Keratinocyte (primary cell): ENCODE data around the gene CASP3. TPM values are rescaled to one million over a fixed set of nuclear protein-coding genes. Genes with fewer than 3 reads are reported as not detected.

Experiments used
- DNase-seq: peaks from one replicate; pipeline ENCODE4 v3.0.0-alpha.2; 2011; ENCODE audit warnings: low read depth, missing footprints, low spot score
- FAIRE-seq: peaks from 2 replicates; lab custom pipeline; 2011; peaks lifted over from hg19 to GRCh38; lab: Jason Lieb, UNC
- H2AFZ ChIP-seq: 2 replicates; pipeline ENCODE4 v1.6.0; 2012; ENCODE audit warnings: low read length, control low read depth, inconsistent platforms; ENCODE audit not compliant: control insufficient read depth
- H3K27ac ChIP-seq: 2 replicates; pipeline ENCODE4 v1.5.1; 2011; ENCODE audit warnings: low read length; ENCODE audit not compliant: control insufficient read depth, insufficient read depth
- H3K27me3 ChIP-seq: 3 replicates; pipeline ENCODE4 v1.6.0; 2011; ENCODE audit warnings: low read length; ENCODE audit not compliant: control insufficient read depth, insufficient read depth; ENCODE audit errors: extremely low read depth
- H3K36me3 ChIP-seq, 2 experiments: 2 replicates in 1 of 2; 3 replicates in 1 of 2; pipeline ENCODE4 v1.5.1; 2011; ENCODE audit warnings: low read length in 2 of 2, mild to moderate bottlenecking in 1 of 2; ENCODE audit not compliant: control insufficient read depth in 2 of 2, insufficient read depth in 2 of 2; ENCODE audit errors: extremely low read depth in 1 of 2
- H3K4me1 ChIP-seq: 3 replicates; pipeline ENCODE4 v1.5.1; 2011; ENCODE audit warnings: low read length; ENCODE audit not compliant: control insufficient read depth, insufficient read depth; ENCODE audit errors: extremely low read depth
- H3K4me2 ChIP-seq: 3 replicates; pipeline ENCODE4 v1.6.0; 2011; ENCODE audit warnings: low read depth, low read length; ENCODE audit not compliant: control insufficient read depth, insufficient read depth; ENCODE audit errors: extremely low read depth
- H3K4me3 ChIP-seq, 3 experiments: fragments of 200-600 bp in 1 of 3; sonication (generic) in 1 of 3; 2 replicates in 2 of 3; 3 replicates in 1 of 3; pipeline ENCODE4 v1.5.1; 2011 to 2016; ENCODE audit warnings: low read length in 3 of 3, mild to moderate bottlenecking in 3 of 3, control low read depth in 2 of 3, inconsistent platforms in 1 of 3, low read depth in 1 of 3, mixed read lengths in 1 of 3, mixed run types in 1 of 3, moderate library complexity in 1 of 3; ENCODE audit not compliant: control insufficient read depth in 2 of 3, insufficient read depth in 2 of 3; ENCODE audit errors: extremely low read depth in 1 of 3
- H3K79me2 ChIP-seq: 2 replicates; pipeline ENCODE4 v1.6.0; 2012; ENCODE audit warnings: low read length; ENCODE audit not compliant: control insufficient read depth, insufficient read depth
- H3K9ac ChIP-seq: 3 replicates; pipeline ENCODE4 v1.6.0; 2011; ENCODE audit warnings: low read length; ENCODE audit not compliant: control insufficient read depth, insufficient read depth; ENCODE audit errors: extremely low read depth
- H3K9me1 ChIP-seq: 3 replicates; pipeline ENCODE4 v1.6.0; 2011; ENCODE audit warnings: low read length; ENCODE audit not compliant: control insufficient read depth, insufficient read depth; ENCODE audit errors: extremely low read depth
- H3K9me3 ChIP-seq: 2 replicates; pipeline ENCODE4 v1.5.1; 2012; ENCODE audit warnings: low read depth, low read length; ENCODE audit not compliant: control insufficient read depth
- H4K20me1 ChIP-seq: 3 replicates; pipeline ENCODE4 v1.6.0; 2011; ENCODE audit warnings: low read length; ENCODE audit not compliant: control insufficient read depth, insufficient read depth; ENCODE audit errors: extremely low read depth
- EZH2 ChIP-seq: IDR thresholded peaks from one replicate; pipeline ENCODE4 v1.6.1; 2012; ENCODE audit warnings: inconsistent platforms, mild to moderate bottlenecking, low read length, moderate library complexity
- dilution Hi-C: fragments of 300-500 bp; cut with MboI; formaldehyde crosslinking; loops from one replicate; pipeline ENCODE4 v1.7.0; 2020; ENCODE audit warnings: low sequenced_read_pairs; ENCODE audit not compliant: extremely low pct_ligation_motif_present
- polyA plus RNA-seq, 5 experiments: library from polyadenylated mRNA; depleted of rRNA in 3 of 5; stranded (reverse) in 3 of 5; stranded (forward) in 1 of 5; unstranded in 1 of 5; fragments of >200 nt; gene quantifications; 1 replicate in 1 of 5; 2 replicates in 3 of 5; 3 replicates in 1 of 5; pipeline versions ENCODE4 v1.2.1 to v1.2.3, GENCODE V29; 2011 to 2012; ENCODE audit warnings: missing spikeins in 2 of 5, low read depth in 1 of 5, low replicate concordance in 1 of 5
- TF ChIP-seq, protein P1 (sequence below), 3 experiments: IDR thresholded peaks in 1 of 3; conservative IDR thresholded peaks in 1 of 3; optimal IDR thresholded peaks in 1 of 3; 2 replicates in 2 of 3; 3 replicates in 1 of 3; pipeline versions ENCODE3 to v1.5.1; 2011; ENCODE audit warnings: low read length in 3 of 3, mild to moderate bottlenecking in 3 of 3, moderate library complexity in 2 of 3, control low read depth in 1 of 3, inconsistent platforms in 1 of 3; ENCODE audit not compliant: insufficient read depth in 2 of 3; ENCODE audit errors: extremely low read depth in 1 of 3

The CASP3 gene
- polyA plus RNA-seq, 1 donor (not counting 4 experiments of a cell fraction or from before 2014, with no cell fraction given), result 51.1 TPM

GRCh38 chr4:184664445-184665210 is 15.4 kb upstream of the CASP3 start:
- Histone ChIP-seq H3K4me2 (no peak overlapping the region), H3K9me3 (no peaks in the 10 kb centered on the region), H3K36me3 (peaks cover 7 to 14% of the 10 kb centered on the region in 2 experiments), H3K9me1 (no peaks in the 10 kb centered on the region), H4K20me1 (no peaks in the 10 kb centered on the region), H3K9ac (no peak overlapping the region), H3K27ac (no peak overlapping the region), H2AFZ (no peak overlapping the region), H3K4me1 (no peaks in the 10 kb centered on the region), H3K27me3 (no peaks in the 10 kb centered on the region), H3K4me3 (no peak overlapping the region), H3K79me2 (no peaks in the 10 kb centered on the region)
- TF ChIP-seq EZH2, result no peak
- TF ChIP-seq, protein P1, sequence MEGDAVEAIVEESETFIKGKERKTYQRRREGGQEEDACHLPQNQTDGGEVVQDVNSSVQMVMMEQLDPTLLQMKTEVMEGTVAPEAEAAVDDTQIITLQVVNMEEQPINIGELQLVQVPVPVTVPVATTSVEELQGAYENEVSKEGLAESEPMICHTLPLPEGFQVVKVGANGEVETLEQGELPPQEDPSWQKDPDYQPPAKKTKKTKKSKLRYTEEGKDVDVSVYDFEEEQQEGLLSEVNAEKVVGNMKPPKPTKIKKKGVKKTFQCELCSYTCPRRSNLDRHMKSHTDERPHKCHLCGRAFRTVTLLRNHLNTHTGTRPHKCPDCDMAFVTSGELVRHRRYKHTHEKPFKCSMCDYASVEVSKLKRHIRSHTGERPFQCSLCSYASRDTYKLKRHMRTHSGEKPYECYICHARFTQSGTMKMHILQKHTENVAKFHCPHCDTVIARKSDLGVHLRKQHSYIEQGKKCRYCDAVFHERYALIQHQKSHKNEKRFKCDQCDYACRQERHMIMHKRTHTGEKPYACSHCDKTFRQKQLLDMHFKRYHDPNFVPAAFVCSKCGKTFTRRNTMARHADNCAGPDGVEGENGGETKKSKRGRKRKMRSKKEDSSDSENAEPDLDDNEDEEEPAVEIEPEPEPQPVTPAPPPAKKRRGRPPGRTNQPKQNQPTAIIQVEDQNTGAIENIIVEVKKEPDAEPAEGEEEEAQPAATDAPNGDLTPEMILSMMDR (optimal IDR thresholded peaks at IDR 0.05 in 1 of 3, IDR thresholded peaks at IDR 0.05 in 1 of 3, conservative IDR thresholded peaks at IDR 0.05 in 1 of 3; ENCODE audit: extremely low read depth in 1 of 3, insufficient read depth in 2 of 3, low read length in 3 of 3), result no peak
- dilution Hi-C loops, result no loop called here
- FAIRE-seq, result peak; percentile 5
- DNase-seq, result no peak

DNA sequence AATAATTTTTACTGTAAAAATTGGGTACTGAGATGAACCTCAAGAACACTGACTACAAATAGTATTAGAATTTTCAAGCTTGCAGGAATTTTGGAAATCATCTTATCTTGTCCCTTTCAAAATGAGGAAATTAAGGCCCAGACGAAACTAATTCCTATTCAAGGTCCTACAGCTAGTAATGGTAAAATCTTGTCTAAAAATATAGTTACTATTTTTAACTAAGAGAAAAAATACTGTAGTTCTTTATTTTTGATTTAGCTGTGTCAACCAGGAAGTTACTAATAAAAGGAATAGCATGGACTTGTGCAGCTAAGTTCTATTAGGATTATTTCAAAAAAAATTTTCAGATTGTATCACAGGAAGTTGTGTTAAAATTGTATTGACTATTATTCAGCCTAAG is 13.0 kb upstream of the CASP3 start:
- peaks cover 4 to 7% of the 10 kb centered on the region in 2 experiments for H3K36me3 ChIP-seq
- no peak for TF ChIP-seq EZH2
- TF ChIP-seq, protein P1 (optimal IDR thresholded peaks at IDR 0.05 in 1 of 3, IDR thresholded peaks at IDR 0.05 in 1 of 3, conservative IDR thresholded peaks at IDR 0.05 in 1 of 3; ENCODE audit: extremely low read depth in 1 of 3, insufficient read depth in 2 of 3, low read length in 3 of 3), result no peak
- no peak for FAIRE-seq

More for the DNA sequence above, 13.0 kb upstream of the CASP3 start:
- dilution Hi-C loops, result no loop called here
- Histone ChIP-seq H3K9me1 (no peaks in the 10 kb centered on the region), H3K4me2 (no peak overlapping the region), H3K9me3 (no peaks in the 10 kb centered on the region), H2AFZ (no peak overlapping the region), H4K20me1 (no peaks in the 10 kb centered on the region), H3K79me2 (no peaks in the 10 kb centered on the region), H3K27ac (no peak overlapping the region), H3K27me3 (no peaks in the 10 kb centered on the region), H3K4me3 (no peak overlapping the region), H3K4me1 (no peaks in the 10 kb centered on the region), H3K9ac (no peak overlapping the region)
- DNase-seq, result no peak
